Measurements from ENCODE around the gene SLAMF7. TPM values are rescaled to one million over a fixed set of nuclear protein-coding genes. Genes with fewer than 3 reads are reported as not detected.

The SLAMF7 gene
- total and polyA plus RNA-seq, 2 donors (not counting 3 experiments of a cell fraction or from before 2014, with no cell fraction given) = not detected

DNA sequence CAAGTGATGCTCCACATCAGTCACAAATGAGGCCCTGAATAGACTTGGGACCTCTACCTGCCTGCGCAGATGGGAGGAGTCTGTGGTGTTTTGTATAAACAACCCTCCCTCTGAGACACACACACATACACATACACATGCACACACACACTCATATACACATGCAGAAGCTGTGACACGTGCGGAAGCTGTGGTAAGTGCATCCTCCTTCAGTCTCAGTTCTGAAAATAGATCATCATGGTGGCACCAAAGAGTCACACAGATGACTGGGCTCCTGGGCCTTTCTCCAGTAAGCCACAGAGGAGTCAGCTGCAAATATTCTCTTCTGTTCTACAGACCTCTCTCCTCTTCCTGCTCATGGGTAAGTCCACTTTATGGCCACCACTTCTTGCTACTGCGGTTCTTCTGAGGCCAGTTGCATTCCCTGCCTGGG lies 56.9 kb downstream of the SLAMF7 start, which contains the start of gene LY9:
LY9 (plus strand) TSS at position 224 of the 433 bp plus-strand sequence; CDS start at position 238, 14 bp downstream.
- no peak within 1 kb of the TSS for H3K9ac ChIP-seq (replicated peaks; ENCODE audit: extremely low read depth, insufficient read depth, low read length)
- no peak within 1 kb of the TSS for H3K27ac ChIP-seq (ENCODE audit: insufficient read depth, low read depth, low read length)
- no peaks in the 10 kb centered on the region for H3K36me3 ChIP-seq (ENCODE audit: control insufficient read depth in 2 of 2, extremely low read depth in 1 of 2, insufficient read depth in 2 of 2, low read length in 2 of 2)
- H4K20me1 ChIP-seq (replicated peaks; ENCODE audit: control insufficient read depth, extremely low read depth, insufficient read depth, low read length) = no peaks in the 10 kb centered on the region
- ChIA-PET CTCF (no interaction called here), POLR2A (no interaction called here)
- DNase-seq (ENCODE audit: low read depth, low spot score) (no peak), FAIRE-seq (no peak)
- H3K79me2 ChIP-seq (ENCODE audit: control insufficient read depth, insufficient read depth, low read length) = no peaks in the 10 kb centered on the region
- BruUV-seq (replicated peaks) = no TSS peak
- intact Hi-C loops (cut with micrococcal nuclease) (no loop called here), dilution Hi-C loops (cut with MboI; ENCODE audit: extremely low pct_ligation_motif_present, low sequenced_read_pairs) (no loop called here)
- no peaks in the 10 kb centered on the region for H3K4me1 ChIP-seq (ENCODE audit: control insufficient read depth, extremely low read depth, insufficient read depth, low read length)
- no peaks in the 10 kb centered on the region for H3K9me1 ChIP-seq (replicated peaks; ENCODE audit: control insufficient read depth, extremely low read depth, insufficient read depth, low read length)
- no peaks in the 10 kb centered on the region for H3K27me3 ChIP-seq (ENCODE audit: control insufficient read depth in 2 of 2, insufficient read depth in 2 of 2, low read length in 2 of 2)
- H3K4me2 ChIP-seq (ENCODE audit: insufficient read depth, low read length) = no peak within 1 kb of the TSS
- TF ChIP-seq MYC (IDR thresholded peaks at IDR 0.05; ENCODE audit: low read depth, low read length) = no peak
- TF ChIP-seq, protein P1, sequence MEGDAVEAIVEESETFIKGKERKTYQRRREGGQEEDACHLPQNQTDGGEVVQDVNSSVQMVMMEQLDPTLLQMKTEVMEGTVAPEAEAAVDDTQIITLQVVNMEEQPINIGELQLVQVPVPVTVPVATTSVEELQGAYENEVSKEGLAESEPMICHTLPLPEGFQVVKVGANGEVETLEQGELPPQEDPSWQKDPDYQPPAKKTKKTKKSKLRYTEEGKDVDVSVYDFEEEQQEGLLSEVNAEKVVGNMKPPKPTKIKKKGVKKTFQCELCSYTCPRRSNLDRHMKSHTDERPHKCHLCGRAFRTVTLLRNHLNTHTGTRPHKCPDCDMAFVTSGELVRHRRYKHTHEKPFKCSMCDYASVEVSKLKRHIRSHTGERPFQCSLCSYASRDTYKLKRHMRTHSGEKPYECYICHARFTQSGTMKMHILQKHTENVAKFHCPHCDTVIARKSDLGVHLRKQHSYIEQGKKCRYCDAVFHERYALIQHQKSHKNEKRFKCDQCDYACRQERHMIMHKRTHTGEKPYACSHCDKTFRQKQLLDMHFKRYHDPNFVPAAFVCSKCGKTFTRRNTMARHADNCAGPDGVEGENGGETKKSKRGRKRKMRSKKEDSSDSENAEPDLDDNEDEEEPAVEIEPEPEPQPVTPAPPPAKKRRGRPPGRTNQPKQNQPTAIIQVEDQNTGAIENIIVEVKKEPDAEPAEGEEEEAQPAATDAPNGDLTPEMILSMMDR (IDR thresholded peaks at IDR 0.05; ENCODE audit: extremely low read depth in 1 of 2, insufficient read depth in 1 of 2, low read depth in 1 of 2, low read length in 2 of 2) = no peak
- TF ChIP-seq JUN (IDR thresholded peaks at IDR 0.05; ENCODE audit: borderline replicate concordance, insufficient read depth, insufficient read length, low read depth) = no peak
- no peak for TF ChIP-seq MAX (IDR thresholded peaks at IDR 0.05; ENCODE audit: insufficient read depth, insufficient read length)
- TF ChIP-seq GATA2 (IDR thresholded peaks at IDR 0.05; ENCODE audit: insufficient read depth, insufficient read length, low read depth, low read length) = no peak
- TF ChIP-seq POLR2A (IDR thresholded peaks at IDR 0.05; ENCODE audit: low read depth, low read length) = no peak
- H3K4me3 ChIP-seq (replicated peaks in 1 of 3; ENCODE audit: insufficient read depth in 1 of 3, low read depth in 1 of 3, low read length in 3 of 3) = no peak within 1 kb of the TSS
- no peaks in the 10 kb centered on the region for H3K9me3 ChIP-seq (replicated peaks; ENCODE audit: control insufficient read depth, insufficient read depth, low read length)
- H2AFZ ChIP-seq (ENCODE audit: low read depth, low read length) = no peak within 1 kb of the TSS

- ChIA-PET CTCF (no interaction called here), POLR2A (no interaction called here)
- no peak overlapping the region for H3K27ac ChIP-seq (ENCODE audit: insufficient read depth, low read depth, low read length)
- DNase-seq (ENCODE audit: low read depth, low spot score) = no peak
- no peaks in the 10 kb centered on the region for H3K4me1 ChIP-seq (ENCODE audit: control insufficient read depth, extremely low read depth, insufficient read depth, low read length)
- dilution Hi-C loops (cut with MboI; ENCODE audit: extremely low pct_ligation_motif_present, low sequenced_read_pairs) = no loop called here
- no peaks in the 10 kb centered on the region for H3K36me3 ChIP-seq (ENCODE audit: control insufficient read depth in 2 of 2, extremely low read depth in 1 of 2, insufficient read depth in 2 of 2, low read length in 2 of 2)
- H3K9ac ChIP-seq (replicated peaks; ENCODE audit: extremely low read depth, insufficient read depth, low read length) = no peak overlapping the region
- no TSS peak for BruUV-seq (replicated peaks)
- H3K9me3 ChIP-seq (replicated peaks; ENCODE audit: control insufficient read depth, insufficient read depth, low read length) = no peaks in the 10 kb centered on the region
- H3K4me3 ChIP-seq (replicated peaks in 1 of 3; ENCODE audit: insufficient read depth in 1 of 3, low read depth in 1 of 3, low read length in 3 of 3) = no peak overlapping the region
- no peaks in the 10 kb centered on the region for H3K79me2 ChIP-seq (ENCODE audit: control insufficient read depth, insufficient read depth, low read length)
- H2AFZ ChIP-seq (ENCODE audit: low read depth, low read length) = no peak overlapping the region
- TF ChIP-seq EZH2 (IDR thresholded peaks at IDR 0.05; ENCODE audit: borderline replicate concordance, low read depth, low read length, severe bottlenecking) (no peak), FOS (IDR thresholded peaks at IDR 0.05; ENCODE audit: borderline replicate concordance, insufficient read depth, low read length) (no peak), POLR2AphosphoS5 (IDR thresholded peaks at IDR 0.05; ENCODE audit: insufficient read depth, low read depth, low read length) (no peak), MAX (IDR thresholded peaks at IDR 0.05; ENCODE audit: insufficient read depth, insufficient read length) (no peak), GATA2 (IDR thresholded peaks at IDR 0.05; ENCODE audit: insufficient read depth, insufficient read length, low read depth, low read length) (no peak), MYC (IDR thresholded peaks at IDR 0.05; ENCODE audit: low read depth, low read length) (no peak), POLR2A (IDR thresholded peaks at IDR 0.05; ENCODE audit: low read depth, low read length) (no peak), JUN (IDR thresholded peaks at IDR 0.05; ENCODE audit: borderline replicate concordance, insufficient read depth, insufficient read length, low read depth) (no peak)
- TF ChIP-seq, protein P1 (IDR thresholded peaks at IDR 0.05; ENCODE audit: extremely low read depth in 1 of 2, insufficient read depth in 1 of 2, low read depth in 1 of 2, low read length in 2 of 2) = no peak
- intact Hi-C loops (cut with micrococcal nuclease) = no loop called here
- no peaks in the 10 kb centered on the region for H3K27me3 ChIP-seq (ENCODE audit: control insufficient read depth in 2 of 2, insufficient read depth in 2 of 2, low read length in 2 of 2)
- H3K4me2 ChIP-seq (ENCODE audit: insufficient read depth, low read length) = no peak overlapping the region
- no peaks in the 10 kb centered on the region for H4K20me1 ChIP-seq (replicated peaks; ENCODE audit: control insufficient read depth, extremely low read depth, insufficient read depth, low read length)
- H3K9me1 ChIP-seq (replicated peaks; ENCODE audit: control insufficient read depth, extremely low read depth, insufficient read depth, low read length) = no peaks in the 10 kb centered on the region
- FAIRE-seq = no peak
These were observed 58.2 kb downstream of the SLAMF7 start for GRCh38 chr1:160797271-160797709.

Measured in endothelial cell of umbilical vein (primary cell).